ENCODE measurements around the gene COL21A1.
A peak's percentile ranks its signal among the peaks of the same experiment; 100 is the strongest.

COL21A1 gene

GRCh38 chr6:56246541-56246880, 869 bp downstream of the COL21A1 start:
- no peak for DNase-seq (ENCODE audit: extremely low read depth, low read depth)
- peak overlapping the region; percentile 60 for H3K4me3 ChIP-seq (replicated peaks; ENCODE audit: low read depth, low read length)

GRCh38 chr6:56245903-56246351, 1.5 kb downstream of the COL21A1 start:
- peak overlapping the region; percentile 60 for H3K4me3 ChIP-seq (replicated peaks; ENCODE audit: low read depth, low read length)
- TF ChIP-seq, protein P1, sequence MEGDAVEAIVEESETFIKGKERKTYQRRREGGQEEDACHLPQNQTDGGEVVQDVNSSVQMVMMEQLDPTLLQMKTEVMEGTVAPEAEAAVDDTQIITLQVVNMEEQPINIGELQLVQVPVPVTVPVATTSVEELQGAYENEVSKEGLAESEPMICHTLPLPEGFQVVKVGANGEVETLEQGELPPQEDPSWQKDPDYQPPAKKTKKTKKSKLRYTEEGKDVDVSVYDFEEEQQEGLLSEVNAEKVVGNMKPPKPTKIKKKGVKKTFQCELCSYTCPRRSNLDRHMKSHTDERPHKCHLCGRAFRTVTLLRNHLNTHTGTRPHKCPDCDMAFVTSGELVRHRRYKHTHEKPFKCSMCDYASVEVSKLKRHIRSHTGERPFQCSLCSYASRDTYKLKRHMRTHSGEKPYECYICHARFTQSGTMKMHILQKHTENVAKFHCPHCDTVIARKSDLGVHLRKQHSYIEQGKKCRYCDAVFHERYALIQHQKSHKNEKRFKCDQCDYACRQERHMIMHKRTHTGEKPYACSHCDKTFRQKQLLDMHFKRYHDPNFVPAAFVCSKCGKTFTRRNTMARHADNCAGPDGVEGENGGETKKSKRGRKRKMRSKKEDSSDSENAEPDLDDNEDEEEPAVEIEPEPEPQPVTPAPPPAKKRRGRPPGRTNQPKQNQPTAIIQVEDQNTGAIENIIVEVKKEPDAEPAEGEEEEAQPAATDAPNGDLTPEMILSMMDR (IDR thresholded peaks at IDR 0.05; ENCODE audit: low read depth, low read length, missing control alignments), result no peak

More at GRCh38 chr6:56246541-56246880, 869 bp downstream of the COL21A1 start:
- TF ChIP-seq, protein P1 (IDR thresholded peaks at IDR 0.05; ENCODE audit: low read depth, low read length, missing control alignments), result no peak

GRCh38 chr6:56244528-56245253, 2.7 kb downstream of the COL21A1 start:
- DNase-seq (ENCODE audit: extremely low read depth, low read depth), result no peak
- H3K4me3 ChIP-seq (replicated peaks; ENCODE audit: low read depth, low read length), result no peak overlapping the region
- TF ChIP-seq, protein P1 (IDR thresholded peaks at IDR 0.05; ENCODE audit: low read depth, low read length, missing control alignments), result no peak

More at GRCh38 chr6:56245903-56246351, 1.5 kb downstream of the COL21A1 start:
- DNase-seq (ENCODE audit: extremely low read depth, low read depth), result peak; percentile 64

DNA sequence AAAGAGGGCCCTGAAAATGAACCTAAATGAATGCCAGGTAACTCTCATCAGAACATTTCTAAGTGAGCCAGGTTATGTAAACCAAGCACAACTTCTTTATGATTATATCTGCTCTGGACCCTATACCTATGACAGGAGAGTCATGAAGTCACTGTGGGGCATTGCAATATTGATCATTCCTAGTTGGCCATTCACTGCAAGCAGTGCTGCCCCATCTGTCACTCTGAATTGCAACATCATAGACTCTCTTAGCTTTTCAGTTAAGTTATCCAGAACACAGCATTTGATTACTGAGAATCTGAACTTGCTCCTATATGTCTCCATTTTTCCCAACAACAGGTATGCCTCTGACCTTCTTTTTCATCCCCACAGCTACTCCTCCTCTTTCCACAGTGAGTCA, 3.3 kb downstream of the COL21A1 start:
- no peak for DNase-seq (ENCODE audit: extremely low read depth, low read depth)
- TF ChIP-seq, protein P1 (IDR thresholded peaks at IDR 0.05; ENCODE audit: low read depth, low read length, missing control alignments), result no peak
- H3K4me3 ChIP-seq (replicated peaks; ENCODE audit: low read depth, low read length), result no peak overlapping the region

- DNase-seq (ENCODE audit: extremely low read depth, low read depth), result no peak
- no peak overlapping the region for H3K4me3 ChIP-seq (replicated peaks; ENCODE audit: low read depth, low read length)
- TF ChIP-seq, protein P1 (IDR thresholded peaks at IDR 0.05; ENCODE audit: low read depth, low read length, missing control alignments), result no peak
Observed at GRCh38 chr6:56243518-56244070, 3.8 kb downstream of the COL21A1 start.

GRCh38 chr6:56242346-56242745, 5.0 kb downstream of the COL21A1 start:
- no peak for DNase-seq (ENCODE audit: extremely low read depth, low read depth)
- no peak overlapping the region for H3K4me3 ChIP-seq (replicated peaks; ENCODE audit: low read depth, low read length)
- TF ChIP-seq, protein P1 (IDR thresholded peaks at IDR 0.05; ENCODE audit: low read depth, low read length, missing control alignments), result no peak
